ENCODE measurements around the gene PARVG.

DNA sequence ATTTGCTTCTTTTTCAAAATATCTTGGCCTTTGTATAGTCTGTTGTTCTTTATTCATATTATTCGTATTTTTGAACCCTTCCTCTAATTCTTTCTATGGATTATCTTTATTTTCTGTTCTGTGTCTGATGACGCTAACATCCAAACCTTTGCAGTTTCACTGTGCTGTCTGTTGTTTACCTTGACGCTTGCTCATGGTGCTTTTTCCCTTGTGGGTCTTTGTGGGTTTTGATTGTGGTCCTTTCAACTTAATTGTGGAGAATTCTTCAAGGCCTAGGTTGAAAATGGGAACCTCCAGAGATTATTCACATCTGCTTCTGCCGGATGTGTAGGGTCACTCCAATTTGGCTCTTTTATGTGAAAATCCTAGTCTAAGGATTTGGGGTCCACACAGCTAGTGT, 34.6 kb downstream of the PARVG start:
- TF ChIP-seq, protein P1, sequence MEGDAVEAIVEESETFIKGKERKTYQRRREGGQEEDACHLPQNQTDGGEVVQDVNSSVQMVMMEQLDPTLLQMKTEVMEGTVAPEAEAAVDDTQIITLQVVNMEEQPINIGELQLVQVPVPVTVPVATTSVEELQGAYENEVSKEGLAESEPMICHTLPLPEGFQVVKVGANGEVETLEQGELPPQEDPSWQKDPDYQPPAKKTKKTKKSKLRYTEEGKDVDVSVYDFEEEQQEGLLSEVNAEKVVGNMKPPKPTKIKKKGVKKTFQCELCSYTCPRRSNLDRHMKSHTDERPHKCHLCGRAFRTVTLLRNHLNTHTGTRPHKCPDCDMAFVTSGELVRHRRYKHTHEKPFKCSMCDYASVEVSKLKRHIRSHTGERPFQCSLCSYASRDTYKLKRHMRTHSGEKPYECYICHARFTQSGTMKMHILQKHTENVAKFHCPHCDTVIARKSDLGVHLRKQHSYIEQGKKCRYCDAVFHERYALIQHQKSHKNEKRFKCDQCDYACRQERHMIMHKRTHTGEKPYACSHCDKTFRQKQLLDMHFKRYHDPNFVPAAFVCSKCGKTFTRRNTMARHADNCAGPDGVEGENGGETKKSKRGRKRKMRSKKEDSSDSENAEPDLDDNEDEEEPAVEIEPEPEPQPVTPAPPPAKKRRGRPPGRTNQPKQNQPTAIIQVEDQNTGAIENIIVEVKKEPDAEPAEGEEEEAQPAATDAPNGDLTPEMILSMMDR (IDR thresholded peaks at IDR 0.05; ENCODE audit: insufficient read depth, low read depth, low read length) = no peak
- TF ChIP-seq EZH2 (IDR thresholded peaks at IDR 0.05; ENCODE audit: insufficient read depth, low read length) = no peak
